GM23338 (cell line): ENCODE data around the gene EIF2B1.

ENCODE experiments used
- CREB1 ChIP-seq: fragments of 250-450 bp; sonication (Bioruptor Pico); IDR thresholded peaks from 2 replicates; pipeline ENCODE4 v1.5.0; 2020; ENCODE audit warnings: low read depth, mild to moderate bottlenecking, moderate library complexity
- EZH2 ChIP-seq: fragments of 200-600 bp; sonication (generic); IDR thresholded peaks from one replicate; pipeline ENCODE4 v1.8.0; 2017; ENCODE audit warnings: antibody characterized with exemption, mild to moderate bottlenecking, low read depth; ENCODE audit not compliant: unreplicated experiment
- EZH2phosphoT487 ChIP-seq: fragments of 200-600 bp; sonication (generic); IDR thresholded peaks from one replicate; pipeline ENCODE4 v1.8.1; 2018; ENCODE audit warnings: antibody characterized with exemption; ENCODE audit not compliant: unreplicated experiment
- NANOG ChIP-seq: IDR thresholded peaks from 2 replicates; pipeline ENCODE4 v1.6.1; 2016; ENCODE audit warnings: antibody characterized with exemption, borderline replicate concordance
- POLR2AphosphoS5 ChIP-seq: IDR thresholded peaks from 2 replicates; pipeline ENCODE4 v1.6.1; 2016; ENCODE audit warnings: antibody characterized with exemption, low read depth
- ZNF114 ChIP-seq: fragments of 250-450 bp; sonication (Bioruptor Pico); IDR thresholded peaks from 2 replicates; pipeline ENCODE4 v1.5.0; 2020; ENCODE audit warnings: mild to moderate bottlenecking, moderate library complexity
- ZNF331 ChIP-seq: fragments of 250-450 bp; sonication (Bioruptor Pico); IDR thresholded peaks from 2 replicates; pipeline ENCODE4 v1.5.0; 2020; ENCODE audit warnings: low read depth, mild to moderate bottlenecking, moderate library complexity
- TF ChIP-seq, protein P1 (sequence below), 2 experiments: fragments of 200-600 bp in 1 of 2; sonication (generic) in 1 of 2; conservative IDR thresholded peaks; 2 replicates each; pipeline versions ENCODE4 v1.5.1 to v1.6.1; 2016 to 2017; ENCODE audit warnings: antibody characterized with exemption in 2 of 2, low read depth in 2 of 2, mild to moderate bottlenecking in 2 of 2, moderate library complexity in 1 of 2
- TF ChIP-seq, protein P2 (sequence below): IDR thresholded peaks from 2 replicates; pipeline ENCODE4 v1.6.1; 2016; ENCODE audit warnings: antibody characterized with exemption
- TF ChIP-seq, protein P3 (sequence below): IDR thresholded peaks from one replicate; pipeline ENCODE4 v1.6.1; 2018; ENCODE audit warnings: antibody characterized with exemption; ENCODE audit not compliant: unreplicated experiment

DNA sequence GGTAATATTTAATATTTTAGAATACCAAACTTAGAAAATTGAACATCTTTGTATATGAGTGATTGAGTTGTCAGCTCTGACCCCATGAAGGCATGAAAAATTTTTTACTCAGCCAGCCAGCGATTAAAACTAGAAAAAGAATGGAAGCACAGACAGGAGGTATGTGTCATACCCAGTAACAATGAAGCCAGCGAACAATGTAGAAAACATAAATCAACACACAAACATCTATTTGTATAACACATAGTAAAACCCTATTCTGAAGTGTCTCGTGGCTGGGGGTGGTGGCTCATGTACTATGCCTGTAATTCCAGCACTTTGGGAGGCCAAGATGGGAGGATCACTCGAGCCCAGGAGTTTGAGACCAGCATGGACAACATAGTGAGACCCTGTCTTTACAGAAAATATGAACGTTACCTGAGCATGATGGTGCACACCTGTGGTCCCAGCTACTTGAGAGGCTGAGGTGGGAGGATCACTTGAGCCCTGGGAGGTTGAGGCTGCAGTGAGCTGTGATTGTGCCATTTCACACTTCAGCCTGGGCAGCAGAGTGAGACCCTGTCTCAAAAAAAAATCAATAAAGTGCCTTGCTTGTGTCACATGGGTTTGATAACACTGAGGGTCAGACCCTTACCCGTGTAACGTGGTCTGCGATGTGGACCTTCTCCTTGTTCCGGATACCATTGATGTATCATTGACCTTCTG is 43.3 kb upstream of the EIF2B1 start:
- TF ChIP-seq POLR2AphosphoS5 (no peak), EZH2phosphoT487 (no peak), NANOG (no peak), ZNF114 (CRISPR knock-in tag) (no peak), ZNF331 (CRISPR knock-in tag) (no peak), EZH2 (no peak), CREB1 (CRISPR knock-in tag) (no peak)
- TF ChIP-seq, protein P1, sequence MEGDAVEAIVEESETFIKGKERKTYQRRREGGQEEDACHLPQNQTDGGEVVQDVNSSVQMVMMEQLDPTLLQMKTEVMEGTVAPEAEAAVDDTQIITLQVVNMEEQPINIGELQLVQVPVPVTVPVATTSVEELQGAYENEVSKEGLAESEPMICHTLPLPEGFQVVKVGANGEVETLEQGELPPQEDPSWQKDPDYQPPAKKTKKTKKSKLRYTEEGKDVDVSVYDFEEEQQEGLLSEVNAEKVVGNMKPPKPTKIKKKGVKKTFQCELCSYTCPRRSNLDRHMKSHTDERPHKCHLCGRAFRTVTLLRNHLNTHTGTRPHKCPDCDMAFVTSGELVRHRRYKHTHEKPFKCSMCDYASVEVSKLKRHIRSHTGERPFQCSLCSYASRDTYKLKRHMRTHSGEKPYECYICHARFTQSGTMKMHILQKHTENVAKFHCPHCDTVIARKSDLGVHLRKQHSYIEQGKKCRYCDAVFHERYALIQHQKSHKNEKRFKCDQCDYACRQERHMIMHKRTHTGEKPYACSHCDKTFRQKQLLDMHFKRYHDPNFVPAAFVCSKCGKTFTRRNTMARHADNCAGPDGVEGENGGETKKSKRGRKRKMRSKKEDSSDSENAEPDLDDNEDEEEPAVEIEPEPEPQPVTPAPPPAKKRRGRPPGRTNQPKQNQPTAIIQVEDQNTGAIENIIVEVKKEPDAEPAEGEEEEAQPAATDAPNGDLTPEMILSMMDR (conservative IDR thresholded peaks at IDR 0.05; ENCODE audit: low read depth in 2 of 2) = no peak
- TF ChIP-seq, protein P2, sequence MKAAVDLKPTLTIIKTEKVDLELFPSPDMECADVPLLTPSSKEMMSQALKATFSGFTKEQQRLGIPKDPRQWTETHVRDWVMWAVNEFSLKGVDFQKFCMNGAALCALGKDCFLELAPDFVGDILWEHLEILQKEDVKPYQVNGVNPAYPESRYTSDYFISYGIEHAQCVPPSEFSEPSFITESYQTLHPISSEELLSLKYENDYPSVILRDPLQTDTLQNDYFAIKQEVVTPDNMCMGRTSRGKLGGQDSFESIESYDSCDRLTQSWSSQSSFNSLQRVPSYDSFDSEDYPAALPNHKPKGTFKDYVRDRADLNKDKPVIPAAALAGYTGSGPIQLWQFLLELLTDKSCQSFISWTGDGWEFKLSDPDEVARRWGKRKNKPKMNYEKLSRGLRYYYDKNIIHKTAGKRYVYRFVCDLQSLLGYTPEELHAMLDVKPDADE = no peak
- TF ChIP-seq, protein P3, sequence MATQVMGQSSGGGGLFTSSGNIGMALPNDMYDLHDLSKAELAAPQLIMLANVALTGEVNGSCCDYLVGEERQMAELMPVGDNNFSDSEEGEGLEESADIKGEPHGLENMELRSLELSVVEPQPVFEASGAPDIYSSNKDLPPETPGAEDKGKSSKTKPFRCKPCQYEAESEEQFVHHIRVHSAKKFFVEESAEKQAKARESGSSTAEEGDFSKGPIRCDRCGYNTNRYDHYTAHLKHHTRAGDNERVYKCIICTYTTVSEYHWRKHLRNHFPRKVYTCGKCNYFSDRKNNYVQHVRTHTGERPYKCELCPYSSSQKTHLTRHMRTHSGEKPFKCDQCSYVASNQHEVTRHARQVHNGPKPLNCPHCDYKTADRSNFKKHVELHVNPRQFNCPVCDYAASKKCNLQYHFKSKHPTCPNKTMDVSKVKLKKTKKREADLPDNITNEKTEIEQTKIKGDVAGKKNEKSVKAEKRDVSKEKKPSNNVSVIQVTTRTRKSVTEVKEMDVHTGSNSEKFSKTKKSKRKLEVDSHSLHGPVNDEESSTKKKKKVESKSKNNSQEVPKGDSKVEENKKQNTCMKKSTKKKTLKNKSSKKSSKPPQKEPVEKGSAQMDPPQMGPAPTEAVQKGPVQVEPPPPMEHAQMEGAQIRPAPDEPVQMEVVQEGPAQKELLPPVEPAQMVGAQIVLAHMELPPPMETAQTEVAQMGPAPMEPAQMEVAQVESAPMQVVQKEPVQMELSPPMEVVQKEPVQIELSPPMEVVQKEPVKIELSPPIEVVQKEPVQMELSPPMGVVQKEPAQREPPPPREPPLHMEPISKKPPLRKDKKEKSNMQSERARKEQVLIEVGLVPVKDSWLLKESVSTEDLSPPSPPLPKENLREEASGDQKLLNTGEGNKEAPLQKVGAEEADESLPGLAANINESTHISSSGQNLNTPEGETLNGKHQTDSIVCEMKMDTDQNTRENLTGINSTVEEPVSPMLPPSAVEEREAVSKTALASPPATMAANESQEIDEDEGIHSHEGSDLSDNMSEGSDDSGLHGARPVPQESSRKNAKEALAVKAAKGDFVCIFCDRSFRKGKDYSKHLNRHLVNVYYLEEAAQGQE = no peak
